H1 (cell line): ENCODE data around the gene FBXW8.

Source experiments
- CEBPB ChIP-seq: IDR thresholded peaks from 2 replicates; pipeline ENCODE4 v1.6.1; 2012; ENCODE audit warnings: low read depth, low read length
- CHD1 ChIP-seq: IDR thresholded peaks from 2 replicates; pipeline ENCODE4 v1.6.1; 2012; ENCODE audit warnings: low read depth, low read length, improper control_type of control experiment
- CTCF ChIP-seq, 3 experiments: IDR thresholded peaks; 1 replicate in 2 of 3; 2 replicates in 1 of 3; pipeline versions ENCODE4 v1.5.1 to v1.6.1; 2011; ENCODE audit warnings: low read length in 3 of 3, mild to moderate bottlenecking in 3 of 3, inconsistent platforms in 2 of 3, low read depth in 1 of 3, moderate library complexity in 1 of 3; ENCODE audit not compliant: insufficient read depth in 1 of 3; ENCODE audit errors: control extremely low read depth in 1 of 3
- EZH2 ChIP-seq: fragments of 200-600 bp; sonication (generic); IDR thresholded peaks from 2 replicates; pipeline ENCODE4 v1.7.1; 2012; ENCODE audit warnings: low read depth, mild to moderate bottlenecking, moderate library complexity, low read length, inconsistent platforms; ENCODE audit not compliant: severe bottlenecking
- HDAC2 ChIP-seq, 2 experiments: fragments of 300-600 bp in 1 of 2; sonication (generic) in 1 of 2; IDR thresholded peaks; 2 replicates each; pipeline ENCODE4 v1.6.1; 2011 to 2012; ENCODE audit warnings: low read depth in 2 of 2, low read length in 2 of 2, mild to moderate bottlenecking in 2 of 2, moderate library complexity in 2 of 2, borderline replicate concordance in 1 of 2, inconsistent platforms in 1 of 2
- KDM5A ChIP-seq: fragments of 200-600 bp; IDR thresholded peaks from 2 replicates; pipeline ENCODE4 v1.7.1; 2012; ENCODE audit warnings: mild to moderate bottlenecking, low read length, inconsistent platforms, mixed read lengths
- MAFK ChIP-seq: IDR thresholded peaks from 2 replicates; pipeline ENCODE4 v1.6.1; 2012; ENCODE audit warnings: low read depth, mild to moderate bottlenecking, improper control_type of control experiment, low read length
- POLR2A ChIP-seq, 2 experiments: IDR thresholded peaks; 1 replicate in 1 of 2; 2 replicates in 1 of 2; pipeline ENCODE4 v1.6.1; 2011; ENCODE audit warnings: low read depth in 2 of 2, low read length in 2 of 2, mild to moderate bottlenecking in 2 of 2; ENCODE audit errors: control extremely low read depth in 1 of 2
- RAD21 ChIP-seq, 2 experiments: IDR thresholded peaks in 1 of 2; conservative IDR thresholded peaks in 1 of 2; 2 replicates each; pipeline ENCODE4 v1.6.1; 2011; ENCODE audit warnings: low read depth in 2 of 2, low read length in 2 of 2, improper control_type of control experiment in 1 of 2, inconsistent platforms in 1 of 2, mild to moderate bottlenecking in 1 of 2, moderate library complexity in 1 of 2
- ZNF274 ChIP-seq: IDR thresholded peaks from 2 replicates; pipeline ENCODE4 v1.7.0; 2012; ENCODE audit warnings: low read length, borderline replicate concordance; ENCODE audit errors: extremely low read depth

- TF ChIP-seq RAD21 (IDR thresholded peaks at IDR 0.05 in 1 of 2, conservative IDR thresholded peaks at IDR 0.05 in 1 of 2; ENCODE audit: low read depth in 2 of 2, low read length in 2 of 2) (no peak), ZNF274 (no peak), MAFK (no peak), CTCF (IDR thresholded peaks at IDR 0.05; ENCODE audit: control extremely low read depth in 1 of 3, insufficient read depth in 1 of 3, low read depth in 1 of 3, low read length in 3 of 3) (no peak), CEBPB (no peak), CHD1 (no peak), EZH2 (no peak), KDM5A (no peak), HDAC2 (IDR thresholded peaks at IDR 0.05; ENCODE audit: borderline replicate concordance in 1 of 2, low read depth in 2 of 2, low read length in 2 of 2) (no peak), POLR2A (IDR thresholded peaks at IDR 0.05; ENCODE audit: control extremely low read depth in 1 of 2, low read depth in 2 of 2, low read length in 2 of 2) (no peak)
Observed at GRCh38 chr12:117000316-117000715, 89.6 kb downstream of the FBXW8 start.
